GM18499 (cell line): ENCODE results near the gene CRISP2.

Experiments
- ATAC-seq: cut with Tn5 transposase; IDR thresholded peaks from one replicate; pipeline ENCODE4 v1.9.1; 2021; ENCODE audit warnings: moderate number of reproducible peaks; ENCODE audit not compliant: insufficient read depth, unreplicated experiment

The CRISP2 gene

DNA sequence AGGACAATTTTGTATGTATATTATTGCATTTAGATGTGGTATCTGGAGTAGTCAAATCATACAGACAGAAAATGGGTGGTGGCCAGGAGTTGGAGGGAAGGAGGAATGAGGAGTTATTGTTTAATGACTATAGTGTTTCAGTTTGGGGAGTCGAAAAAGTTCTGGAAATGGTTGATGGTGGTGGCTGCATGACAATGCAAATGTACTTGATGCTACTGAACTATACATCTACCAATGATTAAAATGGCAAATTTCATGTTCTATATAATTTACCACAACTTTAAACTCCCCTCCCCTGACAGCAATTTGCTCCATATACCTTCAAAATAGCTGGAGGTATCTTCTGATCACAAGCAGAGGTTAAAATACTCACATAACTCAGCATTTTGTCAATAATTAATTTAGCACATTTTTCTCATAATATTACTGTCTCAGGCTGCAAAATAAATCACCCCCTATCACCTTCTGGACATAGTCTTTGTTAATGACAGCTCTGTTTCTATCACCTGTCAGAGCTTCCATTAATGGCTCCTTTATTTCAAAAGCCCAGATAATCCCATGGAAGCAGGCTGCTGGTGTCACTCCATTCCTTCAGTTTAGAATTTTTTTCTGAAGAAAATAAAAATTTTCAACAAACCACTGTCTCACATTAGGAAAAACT lies 51.0 kb downstream of the CRISP2 start:
- ATAC-seq = no peak

DNA sequence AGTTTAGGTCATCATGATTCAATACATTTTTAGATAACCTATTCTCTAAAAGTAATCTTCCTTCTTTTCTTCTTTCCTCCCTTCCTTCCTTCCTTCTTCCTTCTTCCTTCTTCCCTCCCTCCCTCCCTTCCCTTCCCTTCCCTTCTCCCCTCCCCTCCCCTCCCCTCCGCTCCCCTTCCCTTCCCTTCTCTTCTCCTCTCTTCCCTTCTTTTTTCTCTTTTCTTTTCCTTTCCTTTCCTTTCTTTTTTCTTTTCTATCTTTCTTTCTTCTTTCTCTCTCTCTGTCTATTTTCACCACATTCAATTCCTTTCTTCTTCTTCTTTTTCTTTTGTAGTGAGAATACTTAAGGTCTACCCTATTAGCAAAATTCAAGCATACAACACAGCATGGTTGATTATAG lies 59.4 kb downstream of the CRISP2 start:
- ATAC-seq = no peak

DNA sequence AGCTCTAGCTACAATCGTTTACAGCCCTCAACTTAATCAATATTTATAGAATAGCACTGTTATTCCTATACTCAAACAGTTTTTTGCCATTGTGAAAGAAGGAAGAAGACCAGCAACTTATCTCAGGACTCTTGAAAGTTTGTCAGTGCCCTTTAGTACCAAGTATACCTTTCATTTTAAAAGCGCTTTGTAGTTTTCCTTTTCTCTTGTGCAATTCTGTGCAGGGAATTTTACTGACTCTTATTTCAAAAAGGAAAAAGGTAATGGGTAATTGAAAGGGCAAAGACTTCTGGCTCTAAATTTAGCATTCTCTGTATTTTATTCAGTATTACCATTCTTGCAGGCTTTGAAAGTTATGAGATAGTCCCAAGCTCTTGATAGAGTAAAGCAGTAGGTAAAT lies 59.9 kb downstream of the CRISP2 start:
- ATAC-seq = no peak

DNA sequence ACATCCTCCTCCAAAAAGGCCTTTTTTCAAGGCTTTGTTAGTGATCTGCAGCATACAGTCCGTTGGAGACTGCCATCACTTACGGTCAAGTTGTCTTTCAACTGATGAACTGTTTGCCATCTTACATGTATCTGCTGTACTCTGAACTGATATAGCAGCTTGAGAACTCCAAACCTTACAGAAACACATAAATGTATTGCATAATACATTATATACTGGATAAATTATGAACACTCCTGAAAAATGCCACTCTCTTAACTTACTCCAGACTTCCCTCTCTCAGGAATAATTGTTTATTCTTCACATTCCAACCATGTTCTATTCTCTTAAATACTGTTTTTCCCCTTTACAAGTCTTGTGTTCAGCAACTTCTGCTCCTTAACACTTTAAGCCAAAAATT lies 62.1 kb downstream of the CRISP2 start:
- ATAC-seq = no peak

- ATAC-seq = no peak
Measured at GRCh38 chr6:49649988-49650387, 63.4 kb downstream of the CRISP2 start.

- no peak for ATAC-seq
Measured at GRCh38 chr6:49648036-49648435, 65.3 kb downstream of the CRISP2 start.

GRCh38 chr6:49647476-49647875 lies 65.9 kb downstream of the CRISP2 start:
- ATAC-seq = no peak

GRCh38 chr6:49646942-49647341 lies 66.4 kb downstream of the CRISP2 start:
- no peak for ATAC-seq

DNA sequence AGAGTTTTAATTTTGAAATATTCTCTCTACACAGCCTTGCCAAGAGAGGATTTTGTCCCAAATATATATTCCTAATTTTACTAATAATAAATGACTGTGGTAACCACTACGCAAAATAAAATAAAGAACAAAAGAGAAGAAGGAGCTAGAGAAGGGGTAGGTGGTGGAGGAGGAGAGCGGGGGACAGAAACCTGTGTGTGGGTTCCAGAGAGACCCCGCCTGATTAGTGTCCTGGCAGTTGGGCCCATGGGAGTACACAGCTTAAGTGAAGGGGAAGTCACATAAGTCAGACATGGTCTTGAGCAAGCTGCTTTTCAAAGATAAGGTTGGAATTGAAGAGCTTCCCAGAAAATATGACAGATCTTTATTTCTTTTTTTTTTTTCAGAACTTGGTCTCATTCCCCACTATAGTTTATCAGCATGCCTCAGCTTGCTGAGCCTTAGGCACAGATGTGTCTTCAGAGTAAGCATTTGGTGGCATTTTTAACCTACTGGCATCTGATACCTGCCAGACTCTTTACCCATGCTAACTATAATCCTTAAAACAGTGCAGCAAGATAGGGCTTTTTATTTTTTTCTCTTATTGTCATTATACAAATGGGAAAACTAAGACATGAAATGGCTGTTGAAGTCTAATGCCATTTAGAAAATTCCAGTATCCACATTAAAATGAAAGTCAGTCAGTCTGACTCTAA lies 67.1 kb downstream of the CRISP2 start:
- ATAC-seq = no peak

GRCh38 chr6:49645139-49645538 lies 68.2 kb downstream of the CRISP2 start:
- no peak for ATAC-seq
